Activated CD4-positive, alpha-beta T cell treated with anti-CD3 and anti-CD28 coated beads, Interleukin-2, amount 10 ng/mL, durations not matched to agents 24 days and 14 days (primary cell): ENCODE measurements around the gene IQCK. TPM values are rescaled to one million over a fixed set of nuclear protein-coding genes. Genes with fewer than 3 reads are reported as not detected.

Source experiments
- DNase-seq: peaks from one replicate; pipeline ENCODE4 v3.0.0; 2022
- H3K27ac Mint-ChIP-seq: one replicate; pipeline ENCODE4 v1.8.0; 2022; ENCODE audit warnings: mild to moderate bottlenecking, mixed read lengths
- H3K27me3 Mint-ChIP-seq: one replicate; pipeline ENCODE4 v1.8.0; 2022; ENCODE audit warnings: mixed read lengths
- H3K36me3 Mint-ChIP-seq: one replicate; pipeline ENCODE4 v1.8.0; 2022; ENCODE audit warnings: low read depth, mild to moderate bottlenecking, mixed read lengths
- H3K4me1 Mint-ChIP-seq: one replicate; pipeline ENCODE4 v1.8.0; 2021; ENCODE audit warnings: mixed read lengths
- H3K4me3 Mint-ChIP-seq: one replicate; pipeline ENCODE4 v1.8.0; 2022; ENCODE audit warnings: mild to moderate bottlenecking, moderate library complexity, mixed read lengths
- H3K9me3 Mint-ChIP-seq: one replicate; pipeline ENCODE4 v1.8.0; 2021; ENCODE audit warnings: mixed read lengths
- intact Hi-C: fragments of 100-400 bp; cut with micrococcal nuclease; formaldehyde crosslinking; loops from one replicate; pipeline ENCODE4 v1.15.1; 2023
- total RNA-seq: library from RNA; stranded (reverse); gene quantifications from 2 replicates; pipeline ENCODE4 v1.2.3, GENCODE V29; 2022

IQCK gene
- total RNA-seq, 1 donor from 2014 or later: 1.0 TPM

- Mint-ChIP-seq H3K27me3 (no peaks in the 10 kb centered on the region), H3K36me3 (no peaks in the 10 kb centered on the region), H3K4me1 (no peaks in the 10 kb centered on the region)
Measured at GRCh38 chr16:19746561-19746960, 28.5 kb downstream of the IQCK start.

GRCh38 chr16:19748389-19749168 is 30.5 kb downstream of the IQCK start:
- intact Hi-C loops: no loop called here
- no peak for DNase-seq
- Mint-ChIP-seq H3K27ac (no peak overlapping the region), H3K9me3 (no peaks in the 10 kb centered on the region), H3K4me1 (no peaks in the 10 kb centered on the region), H3K27me3 (no peaks in the 10 kb centered on the region), H3K36me3 (no peaks in the 10 kb centered on the region), H3K4me3 (no peak overlapping the region)

More at GRCh38 chr16:19746561-19746960, 28.5 kb downstream of the IQCK start:
- Mint-ChIP-seq H3K4me3 (no peak overlapping the region), H3K9me3 (no peaks in the 10 kb centered on the region), H3K27ac (no peak overlapping the region)
- intact Hi-C loops: no loop called here
- no peak for DNase-seq

DNA sequence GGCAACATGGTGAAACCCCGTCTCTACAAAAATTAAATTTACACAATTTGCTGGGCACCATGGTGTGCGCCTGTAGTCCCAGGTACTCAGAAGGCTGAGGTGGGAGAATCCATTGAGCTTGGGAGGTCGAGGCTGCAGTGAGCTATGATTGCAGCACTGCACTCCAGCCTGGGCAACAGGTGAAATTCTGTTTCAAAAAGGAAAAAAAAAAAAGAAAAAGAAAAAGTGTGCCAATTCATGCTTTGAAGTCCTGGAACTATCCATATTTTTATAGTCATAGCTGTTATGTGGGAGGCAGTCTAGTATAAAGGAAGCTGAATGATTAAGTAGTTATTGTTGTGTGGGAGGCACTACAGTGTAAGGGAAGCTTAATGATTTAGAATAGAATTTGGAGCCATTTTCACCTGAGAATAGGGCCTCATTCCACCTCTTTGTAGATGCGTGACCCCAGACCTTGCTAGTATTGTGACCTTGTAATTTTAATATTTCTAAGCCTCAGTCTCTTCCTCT is 31.6 kb downstream of the IQCK start:
- DNase-seq: no peak
- no peak overlapping the region for H3K4me3 Mint-ChIP-seq
- intact Hi-C loops: no loop called here
- no peaks in the 10 kb centered on the region for H3K36me3 Mint-ChIP-seq
- H3K27me3 Mint-ChIP-seq: no peaks in the 10 kb centered on the region
- H3K9me3 Mint-ChIP-seq: no peaks in the 10 kb centered on the region
- no peak overlapping the region for H3K27ac Mint-ChIP-seq
- no peaks in the 10 kb centered on the region for H3K4me1 Mint-ChIP-seq

GRCh38 chr16:19751478-19752385 is 33.7 kb downstream of the IQCK start:
- Mint-ChIP-seq H3K36me3 (no peaks in the 10 kb centered on the region), H3K9me3 (no peaks in the 10 kb centered on the region), H3K27me3 (no peaks in the 10 kb centered on the region), H3K4me3 (no peak overlapping the region), H3K27ac (no peak overlapping the region), H3K4me1 (no peaks in the 10 kb centered on the region)
- no peak for DNase-seq
- intact Hi-C loops: no loop called here

DNA sequence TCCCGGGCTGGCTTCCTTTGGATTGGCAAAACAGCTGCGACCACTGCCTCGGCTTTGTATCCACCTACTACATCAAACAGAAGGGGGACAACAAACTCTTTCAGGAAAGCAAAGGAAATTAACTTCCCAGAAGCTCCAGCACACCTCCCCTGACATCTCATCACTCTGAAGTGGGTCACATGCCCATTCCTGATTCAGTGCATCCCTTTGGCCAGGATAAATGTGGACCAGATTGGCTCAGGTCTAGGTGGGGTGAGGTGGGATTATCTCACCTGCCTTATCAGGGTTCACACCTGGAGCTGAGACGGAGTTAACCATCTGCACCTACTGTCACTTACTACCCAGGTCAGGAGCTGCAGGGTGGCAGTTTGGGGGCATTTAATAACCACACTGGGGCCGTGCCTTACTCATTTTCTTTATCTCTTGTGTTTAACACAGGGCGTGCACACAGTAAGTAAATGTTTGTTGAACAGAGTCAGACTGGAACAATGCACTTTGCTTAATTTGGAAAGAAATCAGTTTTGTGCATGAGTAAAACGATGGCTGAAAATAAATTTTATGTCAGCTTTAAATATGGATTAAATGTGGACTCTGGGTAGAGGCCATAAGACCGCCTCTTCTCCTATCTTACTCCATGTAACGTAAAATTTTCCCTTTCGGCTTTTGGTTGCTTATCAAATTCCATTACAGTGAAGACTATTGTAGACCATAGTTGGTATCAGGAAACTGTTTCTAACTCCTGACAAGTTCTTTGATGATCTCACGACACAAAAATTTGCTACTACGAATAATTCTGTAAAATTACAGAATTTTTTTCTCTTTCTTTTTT is 36.0 kb downstream of the IQCK start:
- intact Hi-C loops: no loop called here
- no peak for DNase-seq
- Mint-ChIP-seq H3K4me1 (no peaks in the 10 kb centered on the region), H3K9me3 (no peaks in the 10 kb centered on the region), H3K4me3 (no peak overlapping the region), H3K36me3 (no peaks in the 10 kb centered on the region), H3K27ac (no peak overlapping the region), H3K27me3 (peaks cover 3% of the 10 kb centered on the region)

DNA sequence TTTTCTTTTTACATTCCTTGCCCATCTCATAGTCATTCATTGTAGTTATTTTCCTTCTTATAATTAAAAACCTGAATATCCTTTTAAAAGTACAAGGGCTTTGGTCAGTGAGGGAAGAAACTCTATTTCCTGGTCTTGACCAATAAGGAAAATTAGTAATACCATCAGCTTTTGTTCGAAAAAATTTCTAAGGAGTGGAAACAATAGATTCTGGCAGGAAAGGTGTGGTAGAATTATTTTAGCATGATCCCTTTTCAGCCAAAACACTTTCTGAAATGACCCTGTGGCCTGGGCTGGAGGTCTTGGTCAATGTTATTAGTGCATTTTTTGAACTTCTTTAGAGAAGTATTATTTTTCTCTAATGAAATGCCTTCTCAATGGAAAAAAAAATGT is 36.6 kb downstream of the IQCK start:
- Mint-ChIP-seq H3K4me3 (no peak overlapping the region), H3K27ac (no peak overlapping the region), H3K9me3 (no peaks in the 10 kb centered on the region), H3K27me3 (peaks cover 3% of the 10 kb centered on the region), H3K36me3 (no peaks in the 10 kb centered on the region), H3K4me1 (no peaks in the 10 kb centered on the region)
- DNase-seq: no peak
- intact Hi-C loops: no loop called here

DNA sequence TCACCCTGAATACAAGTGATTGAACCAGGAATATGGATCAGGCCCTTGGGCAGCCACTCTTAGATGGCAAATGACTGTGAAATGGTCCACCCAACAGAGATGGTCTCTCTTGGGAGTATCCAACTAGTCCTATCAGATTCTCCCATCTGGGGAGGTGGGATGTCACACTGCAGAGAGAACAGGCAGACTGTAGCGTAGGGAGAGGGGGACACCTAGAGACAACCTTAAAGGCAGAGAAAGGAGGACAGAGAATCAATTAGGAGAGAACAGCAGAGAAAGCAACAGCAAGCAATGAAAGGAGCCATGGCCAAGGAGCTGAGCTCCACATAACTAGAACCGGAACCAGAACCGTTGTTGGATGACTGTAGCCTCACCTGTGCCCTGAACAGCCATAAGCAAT is 37.2 kb downstream of the IQCK start:
- intact Hi-C loops: no loop called here
- DNase-seq: no peak
- H3K9me3 Mint-ChIP-seq: no peaks in the 10 kb centered on the region
- no peaks in the 10 kb centered on the region for H3K36me3 Mint-ChIP-seq
- H3K27me3 Mint-ChIP-seq: peaks cover 3% of the 10 kb centered on the region
- H3K4me3 Mint-ChIP-seq: no peak overlapping the region
- no peak overlapping the region for H3K27ac Mint-ChIP-seq
- H3K4me1 Mint-ChIP-seq: no peaks in the 10 kb centered on the region

GRCh38 chr16:19757026-19757425 is 39.0 kb downstream of the IQCK start:
- no peak overlapping the region for H3K4me3 Mint-ChIP-seq
- peaks cover 3% of the 10 kb centered on the region for H3K27me3 Mint-ChIP-seq
- H3K36me3 Mint-ChIP-seq: no peaks in the 10 kb centered on the region
- intact Hi-C loops: no loop called here
- H3K9me3 Mint-ChIP-seq: no peaks in the 10 kb centered on the region
- no peak overlapping the region for H3K27ac Mint-ChIP-seq
- DNase-seq: no peak
- H3K4me1 Mint-ChIP-seq: no peaks in the 10 kb centered on the region

- no peaks in the 10 kb centered on the region for H3K36me3 Mint-ChIP-seq
- no peak overlapping the region for H3K4me3 Mint-ChIP-seq
- H3K9me3 Mint-ChIP-seq: no peaks in the 10 kb centered on the region
- H3K27ac Mint-ChIP-seq: no peak overlapping the region
- DNase-seq: no peak
- H3K27me3 Mint-ChIP-seq: peaks cover 3% of the 10 kb centered on the region
- H3K4me1 Mint-ChIP-seq: no peaks in the 10 kb centered on the region
- intact Hi-C loops: no loop called here
Measured at GRCh38 chr16:19757762-19758595, 39.9 kb downstream of the IQCK start.

DNA sequence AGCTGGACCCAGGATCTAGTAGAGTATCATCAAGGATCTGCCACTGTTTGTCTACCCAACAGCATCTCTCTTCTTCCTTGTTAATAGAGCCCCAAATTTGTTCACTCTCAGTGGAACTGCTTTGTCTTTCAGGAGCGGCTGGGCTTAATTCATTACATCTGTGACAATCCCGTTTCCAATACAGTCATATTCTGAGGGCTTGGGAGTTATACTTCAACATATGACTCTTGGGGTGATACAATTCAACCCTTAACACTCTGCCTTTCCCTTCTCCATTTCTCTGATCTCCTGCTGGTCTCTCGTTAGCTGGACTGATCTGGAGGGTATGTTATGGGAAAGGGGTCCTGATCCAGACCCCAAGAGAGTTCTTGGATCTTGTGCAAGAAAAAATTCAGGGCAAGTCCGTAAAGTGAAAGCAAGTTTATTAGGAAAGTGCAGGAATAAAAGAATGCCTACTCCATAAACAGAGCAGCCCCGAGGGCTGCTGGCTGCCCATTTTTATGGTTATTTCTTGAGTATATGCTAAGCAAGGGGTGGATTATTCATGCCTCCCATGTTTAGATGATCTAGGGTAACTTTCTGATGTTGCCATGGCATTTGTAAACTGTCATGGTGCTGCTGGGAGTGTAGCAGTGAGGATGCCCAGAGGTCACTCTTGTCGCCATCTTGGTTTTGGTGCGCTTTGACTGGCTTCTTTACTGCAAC is 42.4 kb downstream of the IQCK start:
- H3K27me3 Mint-ChIP-seq: peaks cover 3% of the 10 kb centered on the region
- H3K9me3 Mint-ChIP-seq: no peaks in the 10 kb centered on the region
- no peak for DNase-seq
- H3K27ac Mint-ChIP-seq: no peak overlapping the region
- no peaks in the 10 kb centered on the region for H3K4me1 Mint-ChIP-seq
- no peak overlapping the region for H3K4me3 Mint-ChIP-seq
- intact Hi-C loops: no loop called here
- no peaks in the 10 kb centered on the region for H3K36me3 Mint-ChIP-seq

DNA sequence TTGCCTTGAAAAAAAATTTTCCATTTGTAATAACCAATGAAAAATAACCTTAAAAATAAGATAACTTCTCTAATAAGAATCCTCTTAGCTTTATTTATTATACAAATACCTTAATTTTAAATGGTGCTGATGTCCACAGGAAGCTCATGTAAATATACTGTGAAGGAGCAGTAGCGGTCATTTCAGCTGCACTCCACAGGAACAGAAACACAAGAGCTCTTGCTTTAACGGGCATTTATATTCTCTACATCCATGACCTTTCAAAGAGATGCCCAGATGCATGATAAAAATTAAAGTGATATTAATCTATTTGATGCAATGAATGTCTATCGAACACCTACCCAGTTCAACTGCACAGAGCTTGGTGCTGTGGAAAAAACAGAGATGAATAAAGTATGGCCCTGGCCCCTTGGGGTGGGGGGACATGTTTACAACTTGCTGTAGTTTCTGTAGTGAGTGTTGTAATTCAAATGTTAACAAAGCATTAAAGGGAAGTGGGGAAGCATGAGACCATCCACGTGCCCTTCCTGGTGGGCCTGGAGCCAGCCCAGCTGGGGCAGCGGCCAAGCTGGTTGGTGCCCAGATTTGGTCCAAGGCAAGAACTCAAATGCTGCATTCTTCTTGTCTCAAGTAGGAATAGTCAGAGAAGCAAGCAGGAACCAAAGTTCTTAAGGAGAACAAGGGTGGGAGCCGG is 47.9 kb downstream of the IQCK start:
- no peak for DNase-seq
- Mint-ChIP-seq H3K4me1 (no peaks in the 10 kb centered on the region), H3K36me3 (no peaks in the 10 kb centered on the region), H3K27me3 (no peaks in the 10 kb centered on the region), H3K27ac (no peak overlapping the region), H3K4me3 (no peak overlapping the region), H3K9me3 (peaks cover 6% of the 10 kb centered on the region)
- intact Hi-C loops: no loop called here

GRCh38 chr16:19766554-19766884 is 48.4 kb downstream of the IQCK start:
- Mint-ChIP-seq H3K4me1 (no peaks in the 10 kb centered on the region), H3K36me3 (no peaks in the 10 kb centered on the region), H3K4me3 (no peak overlapping the region), H3K9me3 (peaks cover 6% of the 10 kb centered on the region), H3K27me3 (no peaks in the 10 kb centered on the region), H3K27ac (no peak overlapping the region)
- DNase-seq: no peak
- intact Hi-C loops: no loop called here
